ENCODE results near the gene CAPZB.

DNA sequence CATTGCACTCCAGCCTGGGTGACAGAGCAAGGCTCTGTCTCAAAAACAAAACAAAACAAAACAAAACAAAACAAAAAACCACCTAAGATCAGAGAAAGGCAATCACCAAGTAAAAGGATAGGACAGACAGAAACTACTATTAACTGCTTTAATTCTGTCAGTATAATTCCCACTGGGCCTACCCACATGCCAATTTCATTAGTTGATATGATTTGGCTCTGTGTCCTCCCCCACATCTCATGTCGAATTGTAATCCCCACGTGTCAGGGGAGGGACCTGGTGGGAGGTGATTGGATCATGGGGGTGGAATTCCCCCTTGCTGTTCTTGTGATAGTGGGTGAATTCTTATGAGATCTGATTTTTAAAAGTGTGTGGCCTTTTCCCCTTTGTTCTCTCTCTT lies 27.2 kb upstream of the CAPZB start:
- TF ChIP-seq CTCF (IDR thresholded peaks at IDR 0.05; ENCODE audit: extremely low read depth in 1 of 2, insufficient read depth in 1 of 2, low read depth in 1 of 2, low read length in 2 of 2) (no peak), POLR2AphosphoS5 (IDR thresholded peaks at IDR 0.05; ENCODE audit: insufficient read depth, low read depth, low read length) (no peak), EZH2 (IDR thresholded peaks at IDR 0.05; ENCODE audit: borderline replicate concordance, low read depth, low read length, severe bottlenecking) (no peak), POLR2A (IDR thresholded peaks at IDR 0.05; ENCODE audit: low read depth, low read length) (no peak), MAX (IDR thresholded peaks at IDR 0.05; ENCODE audit: insufficient read depth, insufficient read length) (no peak)
